ENCODE results near the gene PICK1. TPM values are rescaled to one million over a fixed set of nuclear protein-coding genes. Genes with fewer than 3 reads are reported as not detected.

PICK1 gene
- polyA plus RNA-seq, 1 donor from 2014 or later, result 101 TPM

DNA sequence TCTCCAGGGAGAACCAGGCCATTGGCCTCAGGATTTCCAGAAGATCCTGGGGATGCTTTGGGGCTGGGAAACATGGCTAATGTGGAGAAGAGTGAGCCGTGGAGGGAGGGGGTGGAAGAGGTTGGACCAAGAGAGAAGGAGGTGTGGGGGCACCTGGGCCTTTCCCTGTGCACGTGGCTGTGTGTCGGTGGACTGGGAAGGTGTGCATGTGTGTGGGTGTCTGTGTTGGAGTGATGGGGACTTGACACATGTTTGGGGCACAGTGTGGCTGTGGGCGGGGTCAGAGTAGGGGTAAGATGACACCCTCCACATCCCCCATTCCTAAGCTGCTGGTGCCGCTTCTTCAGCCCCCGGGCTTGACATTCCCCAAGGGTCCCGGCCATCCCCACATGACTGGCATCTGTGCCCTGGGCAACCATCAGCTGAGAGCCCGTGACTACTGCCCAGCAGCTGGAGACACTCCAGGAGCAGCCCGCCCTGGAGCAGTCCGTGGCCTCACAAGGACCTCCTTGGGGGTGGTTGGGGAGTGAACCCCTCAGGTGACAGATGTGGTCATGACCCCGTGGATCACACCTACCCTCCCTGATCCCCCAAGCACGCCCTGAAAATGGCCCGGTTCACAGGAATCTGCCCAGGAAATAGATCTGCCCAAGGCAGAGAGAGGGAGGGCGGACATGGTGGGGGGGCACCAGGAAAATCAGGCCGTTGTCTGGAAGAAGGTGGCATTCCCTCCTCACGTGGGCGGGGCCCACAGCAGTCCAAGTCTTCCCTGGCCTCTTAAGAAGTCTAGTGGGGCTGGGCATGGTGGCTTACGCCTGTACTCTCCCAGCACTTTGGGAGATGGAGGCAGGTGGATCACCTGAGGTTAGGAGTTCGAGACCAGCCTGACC is 38.0 kb upstream of the PICK1 start:
- H3K9me3 ChIP-seq (ENCODE audit: low read length), result no peaks in the 10 kb centered on the region
- H3K27ac ChIP-seq (ENCODE audit: low read length), result no peak overlapping the region
- H3K27me3 ChIP-seq (ENCODE audit: insufficient read depth, low read depth, low read length), result no peaks in the 10 kb centered on the region
- no peak overlapping the region for H3K4me2 ChIP-seq (ENCODE audit: low read length)
- no peaks in the 10 kb centered on the region for H4K20me1 ChIP-seq (ENCODE audit: insufficient read depth)
- no peak overlapping the region for H3K9ac ChIP-seq (ENCODE audit: low read length)
- TF ChIP-seq, protein P1, sequence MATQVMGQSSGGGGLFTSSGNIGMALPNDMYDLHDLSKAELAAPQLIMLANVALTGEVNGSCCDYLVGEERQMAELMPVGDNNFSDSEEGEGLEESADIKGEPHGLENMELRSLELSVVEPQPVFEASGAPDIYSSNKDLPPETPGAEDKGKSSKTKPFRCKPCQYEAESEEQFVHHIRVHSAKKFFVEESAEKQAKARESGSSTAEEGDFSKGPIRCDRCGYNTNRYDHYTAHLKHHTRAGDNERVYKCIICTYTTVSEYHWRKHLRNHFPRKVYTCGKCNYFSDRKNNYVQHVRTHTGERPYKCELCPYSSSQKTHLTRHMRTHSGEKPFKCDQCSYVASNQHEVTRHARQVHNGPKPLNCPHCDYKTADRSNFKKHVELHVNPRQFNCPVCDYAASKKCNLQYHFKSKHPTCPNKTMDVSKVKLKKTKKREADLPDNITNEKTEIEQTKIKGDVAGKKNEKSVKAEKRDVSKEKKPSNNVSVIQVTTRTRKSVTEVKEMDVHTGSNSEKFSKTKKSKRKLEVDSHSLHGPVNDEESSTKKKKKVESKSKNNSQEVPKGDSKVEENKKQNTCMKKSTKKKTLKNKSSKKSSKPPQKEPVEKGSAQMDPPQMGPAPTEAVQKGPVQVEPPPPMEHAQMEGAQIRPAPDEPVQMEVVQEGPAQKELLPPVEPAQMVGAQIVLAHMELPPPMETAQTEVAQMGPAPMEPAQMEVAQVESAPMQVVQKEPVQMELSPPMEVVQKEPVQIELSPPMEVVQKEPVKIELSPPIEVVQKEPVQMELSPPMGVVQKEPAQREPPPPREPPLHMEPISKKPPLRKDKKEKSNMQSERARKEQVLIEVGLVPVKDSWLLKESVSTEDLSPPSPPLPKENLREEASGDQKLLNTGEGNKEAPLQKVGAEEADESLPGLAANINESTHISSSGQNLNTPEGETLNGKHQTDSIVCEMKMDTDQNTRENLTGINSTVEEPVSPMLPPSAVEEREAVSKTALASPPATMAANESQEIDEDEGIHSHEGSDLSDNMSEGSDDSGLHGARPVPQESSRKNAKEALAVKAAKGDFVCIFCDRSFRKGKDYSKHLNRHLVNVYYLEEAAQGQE (IDR thresholded peaks at IDR 0.05; ENCODE audit: borderline replicate concordance), result no peak
- TF ChIP-seq EZH2 (IDR thresholded peaks at IDR 0.05; ENCODE audit: borderline replicate concordance, insufficient read depth, low read length, poor library complexity, severe bottlenecking), result no peak
- no peaks in the 10 kb centered on the region for H3F3A ChIP-seq (ENCODE audit: insufficient read depth, low read length, poor library complexity, severe bottlenecking)
- H3K36me3 ChIP-seq (ENCODE audit: insufficient read depth, low read length), result no peaks in the 10 kb centered on the region
- H3K4me3 ChIP-seq (ENCODE audit: low read length), result no peak overlapping the region
- no peak overlapping the region for H2AFZ ChIP-seq (ENCODE audit: low read depth, low read length)
- H3K79me2 ChIP-seq (replicated peaks; ENCODE audit: insufficient read depth, low read length), result no peaks in the 10 kb centered on the region
- no peaks in the 10 kb centered on the region for H3K9me2 ChIP-seq (ENCODE audit: insufficient read depth, low read length)

DNA sequence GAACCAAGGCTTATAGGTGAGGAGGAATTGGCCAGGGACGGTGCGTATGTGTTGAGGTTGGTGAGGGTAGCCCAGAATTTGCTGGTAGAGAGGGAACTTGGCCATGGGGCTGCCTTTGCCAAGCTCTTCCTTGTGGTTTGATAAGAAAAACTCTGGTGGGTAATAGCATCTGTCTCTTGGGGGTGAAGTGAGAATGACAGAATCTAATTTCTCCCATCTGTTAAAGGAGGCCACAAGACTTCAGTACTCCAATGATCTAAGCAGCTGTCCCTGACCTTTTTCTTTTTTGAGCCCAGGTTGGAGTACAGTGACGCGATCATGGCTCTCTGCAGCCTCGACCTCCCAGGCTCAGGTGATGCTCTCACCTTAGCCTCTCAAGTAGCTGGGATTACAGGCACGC is 36.0 kb upstream of the PICK1 start:
- Histone ChIP-seq H3K27me3 (ENCODE audit: insufficient read depth, low read depth, low read length) (no peaks in the 10 kb centered on the region), H4K20me1 (ENCODE audit: insufficient read depth) (no peaks in the 10 kb centered on the region), H3K27ac (ENCODE audit: low read length) (no peak overlapping the region), H3F3A (ENCODE audit: insufficient read depth, low read length, poor library complexity, severe bottlenecking) (no peaks in the 10 kb centered on the region), H3K4me2 (ENCODE audit: low read length) (no peak overlapping the region), H3K9me2 (ENCODE audit: insufficient read depth, low read length) (no peaks in the 10 kb centered on the region), H2AFZ (ENCODE audit: low read depth, low read length) (no peak overlapping the region), H3K9ac (ENCODE audit: low read length) (no peak overlapping the region), H3K4me3 (ENCODE audit: low read length) (no peak overlapping the region), H3K36me3 (ENCODE audit: insufficient read depth, low read length) (no peaks in the 10 kb centered on the region), H3K79me2 (replicated peaks; ENCODE audit: insufficient read depth, low read length) (no peaks in the 10 kb centered on the region), H3K9me3 (ENCODE audit: low read length) (no peaks in the 10 kb centered on the region)
- TF ChIP-seq MXI1 (conservative IDR thresholded peaks at IDR 0.05; ENCODE audit: poor library complexity, severe bottlenecking) (no peak), RAD21 (conservative IDR thresholded peaks at IDR 0.05) (no peak), TAF1 (IDR thresholded peaks at IDR 0.05; ENCODE audit: low read depth) (no peak), EZH2 (IDR thresholded peaks at IDR 0.05; ENCODE audit: borderline replicate concordance, insufficient read depth, low read length, poor library complexity, severe bottlenecking) (no peak), EP300 (conservative IDR thresholded peaks at IDR 0.05; ENCODE audit: poor library complexity, severe bottlenecking) (no peak), POLR2AphosphoS5 (IDR thresholded peaks at IDR 0.05) (no peak), SMC3 (conservative IDR thresholded peaks at IDR 0.05; ENCODE audit: poor library complexity) (no peak)
- TF ChIP-seq, protein P2, sequence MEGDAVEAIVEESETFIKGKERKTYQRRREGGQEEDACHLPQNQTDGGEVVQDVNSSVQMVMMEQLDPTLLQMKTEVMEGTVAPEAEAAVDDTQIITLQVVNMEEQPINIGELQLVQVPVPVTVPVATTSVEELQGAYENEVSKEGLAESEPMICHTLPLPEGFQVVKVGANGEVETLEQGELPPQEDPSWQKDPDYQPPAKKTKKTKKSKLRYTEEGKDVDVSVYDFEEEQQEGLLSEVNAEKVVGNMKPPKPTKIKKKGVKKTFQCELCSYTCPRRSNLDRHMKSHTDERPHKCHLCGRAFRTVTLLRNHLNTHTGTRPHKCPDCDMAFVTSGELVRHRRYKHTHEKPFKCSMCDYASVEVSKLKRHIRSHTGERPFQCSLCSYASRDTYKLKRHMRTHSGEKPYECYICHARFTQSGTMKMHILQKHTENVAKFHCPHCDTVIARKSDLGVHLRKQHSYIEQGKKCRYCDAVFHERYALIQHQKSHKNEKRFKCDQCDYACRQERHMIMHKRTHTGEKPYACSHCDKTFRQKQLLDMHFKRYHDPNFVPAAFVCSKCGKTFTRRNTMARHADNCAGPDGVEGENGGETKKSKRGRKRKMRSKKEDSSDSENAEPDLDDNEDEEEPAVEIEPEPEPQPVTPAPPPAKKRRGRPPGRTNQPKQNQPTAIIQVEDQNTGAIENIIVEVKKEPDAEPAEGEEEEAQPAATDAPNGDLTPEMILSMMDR (IDR thresholded peaks at IDR 0.05; ENCODE audit: poor library complexity, severe bottlenecking), result no peak
- TF ChIP-seq, protein P1 (IDR thresholded peaks at IDR 0.05; ENCODE audit: borderline replicate concordance), result no peak
